GM12801 (cell line): Measurements from ENCODE around the gene UST.

Source experiments
- TF ChIP-seq, protein P1 (sequence below): IDR thresholded peaks from one replicate; pipeline ENCODE4 v1.5.1; 2011; ENCODE audit warnings: control low read depth; ENCODE audit not compliant: insufficient read length; ENCODE audit errors: extremely low read depth

Gene UST

GRCh38 chr6:148737806-148738205 lies 9.0 kb upstream of the UST start:
- TF ChIP-seq, protein P1, sequence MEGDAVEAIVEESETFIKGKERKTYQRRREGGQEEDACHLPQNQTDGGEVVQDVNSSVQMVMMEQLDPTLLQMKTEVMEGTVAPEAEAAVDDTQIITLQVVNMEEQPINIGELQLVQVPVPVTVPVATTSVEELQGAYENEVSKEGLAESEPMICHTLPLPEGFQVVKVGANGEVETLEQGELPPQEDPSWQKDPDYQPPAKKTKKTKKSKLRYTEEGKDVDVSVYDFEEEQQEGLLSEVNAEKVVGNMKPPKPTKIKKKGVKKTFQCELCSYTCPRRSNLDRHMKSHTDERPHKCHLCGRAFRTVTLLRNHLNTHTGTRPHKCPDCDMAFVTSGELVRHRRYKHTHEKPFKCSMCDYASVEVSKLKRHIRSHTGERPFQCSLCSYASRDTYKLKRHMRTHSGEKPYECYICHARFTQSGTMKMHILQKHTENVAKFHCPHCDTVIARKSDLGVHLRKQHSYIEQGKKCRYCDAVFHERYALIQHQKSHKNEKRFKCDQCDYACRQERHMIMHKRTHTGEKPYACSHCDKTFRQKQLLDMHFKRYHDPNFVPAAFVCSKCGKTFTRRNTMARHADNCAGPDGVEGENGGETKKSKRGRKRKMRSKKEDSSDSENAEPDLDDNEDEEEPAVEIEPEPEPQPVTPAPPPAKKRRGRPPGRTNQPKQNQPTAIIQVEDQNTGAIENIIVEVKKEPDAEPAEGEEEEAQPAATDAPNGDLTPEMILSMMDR = no peak

DNA sequence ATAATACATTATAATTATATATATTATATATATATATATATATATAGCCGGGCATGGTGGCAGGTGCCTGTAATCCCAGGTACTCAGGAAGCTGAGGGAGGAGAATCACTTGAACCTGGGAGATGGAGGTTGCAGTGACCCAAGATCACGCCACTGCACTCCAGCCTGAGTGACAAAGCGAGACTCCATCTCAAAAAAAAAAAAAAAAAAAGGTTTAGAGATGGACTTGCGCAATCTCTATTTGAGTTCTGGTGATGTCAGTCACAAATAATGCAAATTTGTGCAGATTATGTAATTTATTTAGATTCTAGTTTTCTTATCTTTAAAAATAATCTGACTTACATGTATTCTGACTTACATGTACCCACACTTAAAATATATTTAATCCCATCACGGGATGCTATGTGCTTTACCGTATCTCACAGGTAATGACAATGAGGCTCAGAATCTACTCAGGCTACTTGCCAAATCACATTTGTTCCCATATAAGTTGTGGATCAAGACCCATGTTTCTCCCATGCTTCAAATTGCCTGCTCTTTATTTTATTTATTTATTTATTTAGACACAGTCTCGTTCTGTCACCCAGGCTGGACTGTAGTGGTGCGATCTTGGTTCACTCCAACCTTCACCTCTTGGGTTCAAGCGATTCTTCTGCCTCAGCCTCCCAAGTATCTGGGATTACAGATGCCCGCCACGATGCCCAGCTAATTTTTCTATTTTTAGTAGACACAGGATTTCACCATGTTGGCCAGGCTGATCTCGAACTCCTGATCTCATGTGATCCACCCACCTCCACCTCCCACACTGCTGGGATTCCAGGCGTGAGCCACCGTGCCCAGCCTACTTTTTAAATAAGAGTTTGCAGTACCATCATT lies 7.6 kb upstream of the UST start:
- TF ChIP-seq, protein P1 = no peak

- TF ChIP-seq, protein P1 = no peak
These were observed 7.1 kb upstream of the UST start for GRCh38 chr6:148739822-148740128.

DNA sequence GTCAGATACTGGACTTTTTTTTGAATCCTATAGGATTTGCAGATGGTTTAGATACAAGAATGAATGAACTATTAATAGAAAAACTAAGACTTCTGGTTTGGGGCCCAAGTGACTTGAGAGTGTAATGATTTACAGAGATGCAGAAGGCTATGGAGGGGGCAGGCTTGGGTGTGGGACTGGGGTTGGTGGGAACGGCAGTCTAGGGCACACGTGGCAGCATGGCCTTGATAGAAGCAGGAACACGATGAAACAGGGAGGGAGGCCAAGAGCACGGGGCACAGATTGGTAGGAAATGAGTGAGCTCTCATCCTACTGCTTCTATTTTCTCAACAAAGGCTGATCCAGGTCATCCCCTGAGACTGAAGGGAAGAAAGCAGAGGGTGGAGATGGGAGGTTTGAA lies 3.4 kb upstream of the UST start:
- TF ChIP-seq, protein P1 = no peak

- TF ChIP-seq, protein P1 = no peak
These were observed 904 bp upstream of the UST start for GRCh38 chr6:148745926-148746325.

- TF ChIP-seq, protein P1 = no peak
These were observed 278 bp downstream of the UST start for GRCh38 chr6:148747145-148747470.

DNA sequence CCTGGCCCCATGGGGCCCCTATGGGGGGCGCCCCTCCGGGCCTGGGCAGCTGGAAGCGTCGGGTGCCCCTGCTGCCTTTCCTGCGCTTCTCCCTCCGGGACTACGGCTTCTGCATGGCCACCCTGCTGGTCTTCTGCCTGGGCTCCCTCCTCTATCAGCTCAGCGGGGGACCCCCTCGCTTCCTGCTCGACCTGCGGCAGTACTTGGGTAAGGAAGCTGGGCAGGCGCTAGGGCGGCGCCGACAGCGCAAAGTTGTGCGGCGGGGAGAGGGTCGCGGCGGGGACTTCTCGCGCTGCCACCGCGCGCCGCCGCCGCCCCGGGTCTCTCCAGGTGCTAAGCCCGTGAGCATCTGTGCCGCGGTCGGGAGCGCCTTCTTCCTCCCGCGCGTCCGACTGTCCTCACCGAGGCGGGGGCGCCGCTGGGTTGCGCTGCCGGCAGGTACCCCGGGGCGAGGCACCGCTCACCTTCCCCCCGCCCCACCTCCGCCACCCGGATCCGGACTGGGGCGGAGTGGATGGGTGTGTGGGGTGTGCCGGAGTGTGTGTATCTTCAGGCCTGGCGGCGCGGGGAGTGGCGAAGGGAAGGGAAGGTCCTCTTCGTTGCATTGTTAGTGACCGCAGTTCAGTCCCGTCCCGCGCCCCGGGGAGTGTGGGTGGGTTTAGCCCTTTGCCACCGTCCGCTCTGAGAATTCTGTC lies 788 bp downstream of the UST start:
- TF ChIP-seq, protein P1 = no peak
